ENCODE data around the gene LAPTM5.

The LAPTM5 gene

DNA sequence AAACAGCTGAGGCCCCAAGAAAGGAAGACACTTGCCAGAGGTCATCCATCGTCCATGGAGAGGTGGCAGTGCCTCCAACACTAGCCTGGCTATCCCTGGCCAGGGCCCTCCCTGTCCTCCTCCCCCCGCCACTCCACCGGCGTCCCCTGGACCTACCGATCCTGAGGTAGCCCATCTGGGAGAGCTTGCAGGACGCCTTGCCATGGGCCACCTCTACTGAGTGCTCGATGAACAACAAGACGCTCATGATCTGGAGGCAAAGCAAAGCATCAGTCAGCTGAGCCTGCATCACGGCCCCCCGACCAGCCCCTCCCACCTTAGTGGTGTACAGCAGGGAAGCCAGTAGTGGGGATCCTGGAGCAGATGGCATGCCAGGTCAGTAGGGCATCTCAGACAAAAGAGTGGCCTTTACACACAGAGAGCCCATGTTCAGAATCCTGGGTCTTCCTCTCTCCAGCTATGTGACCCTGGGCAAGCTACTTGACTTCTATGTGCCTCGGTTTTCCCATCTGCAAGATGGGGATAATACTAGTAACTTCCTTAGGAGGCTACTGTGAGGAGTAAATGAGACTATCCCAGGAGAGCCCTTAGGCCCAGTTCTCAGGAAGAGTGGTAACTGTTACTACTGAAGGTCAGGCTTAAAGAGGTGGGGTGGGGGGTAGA is 15.1 kb downstream of the LAPTM5 start:
- DNase-seq (ENCODE audit: low spot score), result no peak

DNA sequence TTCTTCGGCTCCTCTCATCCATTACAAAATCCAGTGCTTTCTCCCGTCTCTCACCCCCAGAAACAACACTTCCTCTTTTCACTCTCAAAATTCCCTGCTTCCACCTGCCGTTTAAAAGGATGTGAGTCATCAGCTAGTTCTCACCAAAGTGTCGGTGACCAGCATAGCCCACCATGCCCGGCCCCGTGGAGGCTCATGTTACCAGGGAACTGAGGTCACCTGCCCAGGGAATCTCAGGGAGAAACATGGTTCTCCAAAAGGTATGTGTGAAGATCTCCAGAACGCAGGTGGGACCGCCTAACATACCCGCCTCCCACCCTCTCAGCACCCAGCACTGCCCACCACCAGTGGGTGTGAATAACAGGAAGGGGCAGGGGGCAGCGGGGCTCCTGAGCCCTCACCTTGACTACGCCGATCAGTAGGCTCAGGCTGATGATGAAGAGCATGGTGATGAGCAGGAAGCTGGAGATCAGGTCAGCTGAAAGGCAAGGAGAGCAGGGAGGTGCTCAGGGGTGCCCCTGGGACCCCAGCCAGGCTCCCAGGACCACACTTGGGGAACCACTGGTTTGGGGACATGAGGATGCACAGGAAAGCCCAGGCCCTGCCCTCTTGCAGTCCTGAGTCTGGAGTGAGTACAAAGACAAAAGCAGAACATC is 16.2 kb downstream of the LAPTM5 start:
- DNase-seq (ENCODE audit: low spot score), result no peak

DNA sequence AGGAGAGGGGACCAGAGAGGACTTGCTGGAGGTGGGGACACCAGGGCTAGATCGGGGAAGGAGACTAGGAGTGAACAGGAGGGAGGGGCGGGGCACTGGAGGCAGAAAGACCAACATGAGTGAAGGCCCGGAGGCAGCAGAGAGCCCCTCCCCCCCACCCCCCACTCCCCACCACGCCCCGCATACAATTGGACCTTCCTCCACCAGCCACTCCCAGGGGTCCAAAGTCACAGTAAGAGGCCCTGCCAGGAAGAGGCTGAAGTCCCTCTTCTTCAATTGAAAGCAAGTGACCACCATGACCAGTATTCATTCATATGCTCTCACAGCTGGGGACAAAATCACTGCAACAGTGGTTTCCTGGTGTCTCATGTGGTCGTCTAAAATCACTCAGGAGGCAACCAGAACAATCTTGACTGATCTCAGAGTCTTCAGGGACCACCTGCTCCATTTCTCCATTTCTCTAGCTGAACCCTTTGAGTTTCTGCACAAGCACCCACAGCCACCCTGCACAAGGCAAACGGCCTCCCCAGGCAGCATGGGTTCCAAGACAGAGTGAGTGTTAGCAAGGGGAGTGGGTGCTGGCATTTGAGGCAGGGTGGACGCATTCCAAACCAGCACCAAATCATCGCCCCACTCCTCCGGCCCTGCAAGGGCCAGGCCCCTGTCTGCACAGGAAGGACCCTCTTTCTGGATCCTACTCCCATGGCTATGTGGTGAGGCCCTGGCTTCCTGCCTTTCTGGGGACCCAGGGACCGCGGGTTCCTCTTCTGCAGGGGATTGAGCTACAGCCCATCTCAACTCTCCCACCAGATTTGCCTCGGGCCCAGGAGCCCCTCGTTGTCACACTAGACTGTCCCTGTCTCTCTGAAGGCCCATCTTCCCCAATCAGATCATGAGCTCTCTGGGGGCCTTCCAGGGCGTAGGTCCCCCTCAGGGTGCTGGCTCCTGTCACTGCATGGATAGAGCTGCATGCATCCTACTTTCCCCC is 17.0 kb downstream of the LAPTM5 start:
- DNase-seq (ENCODE audit: low spot score), result no peak

DNA sequence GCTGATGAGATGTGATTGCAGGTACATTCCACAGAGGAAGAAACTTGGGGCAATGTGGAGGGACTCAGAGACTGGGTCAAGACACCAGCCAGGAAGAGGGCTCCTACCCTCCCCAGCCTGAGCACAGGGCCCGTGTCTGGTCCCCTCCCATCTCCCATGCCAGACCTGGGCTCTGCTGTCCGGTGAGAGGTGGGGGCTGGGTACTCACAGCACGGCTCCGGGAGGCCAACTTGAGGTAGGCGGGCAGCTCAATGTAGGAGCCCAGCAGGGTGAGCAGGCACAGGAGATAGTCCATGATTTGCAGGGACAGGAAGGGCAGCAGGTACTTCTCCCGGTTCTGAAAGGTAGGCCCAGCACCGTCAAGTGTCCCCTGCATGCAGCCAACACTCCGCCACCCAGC is 18.0 kb downstream of the LAPTM5 start:
- no peak for DNase-seq (ENCODE audit: low spot score)

DNA sequence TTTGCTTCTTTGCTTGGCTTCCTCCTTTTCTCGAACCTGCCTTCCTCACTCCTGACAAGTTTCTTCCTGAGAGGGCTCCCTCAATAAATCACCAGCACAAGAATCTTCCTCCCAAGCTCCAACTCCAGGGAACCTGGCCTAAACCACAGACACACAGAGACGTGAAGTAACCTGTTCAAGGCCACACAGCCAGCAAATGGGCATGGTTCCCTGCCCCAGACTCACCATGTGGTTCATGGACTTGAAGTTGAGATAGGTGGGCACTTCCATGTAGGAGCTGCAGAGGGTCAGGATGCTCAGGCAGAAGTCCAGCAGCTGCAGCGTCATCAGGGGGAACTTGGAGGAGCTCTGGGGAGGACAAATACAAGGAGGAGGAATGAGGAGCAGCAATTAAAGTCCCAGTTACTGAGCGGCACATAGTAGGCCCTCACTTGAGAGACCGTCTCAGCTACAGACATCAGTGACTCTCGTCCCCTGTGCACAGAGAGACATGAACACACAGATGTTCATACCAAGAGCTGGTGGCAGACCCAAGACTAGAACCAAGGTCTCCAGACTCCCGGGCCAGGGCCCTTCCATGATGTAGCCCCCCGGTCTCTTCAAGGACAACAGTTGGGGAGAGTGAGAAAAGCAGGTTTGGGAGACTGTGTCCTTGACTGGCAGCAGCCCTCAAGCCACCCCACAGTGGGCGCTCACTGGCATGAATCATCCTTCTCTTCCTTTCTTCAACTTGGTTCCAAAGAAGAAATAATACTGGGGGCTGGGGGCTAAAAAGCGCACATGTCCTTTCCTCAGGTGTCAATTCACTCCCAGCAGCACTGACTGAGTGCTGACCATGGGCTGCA is 18.6 kb downstream of the LAPTM5 start:
- DNase-seq (ENCODE audit: low spot score), result no peak

DNA sequence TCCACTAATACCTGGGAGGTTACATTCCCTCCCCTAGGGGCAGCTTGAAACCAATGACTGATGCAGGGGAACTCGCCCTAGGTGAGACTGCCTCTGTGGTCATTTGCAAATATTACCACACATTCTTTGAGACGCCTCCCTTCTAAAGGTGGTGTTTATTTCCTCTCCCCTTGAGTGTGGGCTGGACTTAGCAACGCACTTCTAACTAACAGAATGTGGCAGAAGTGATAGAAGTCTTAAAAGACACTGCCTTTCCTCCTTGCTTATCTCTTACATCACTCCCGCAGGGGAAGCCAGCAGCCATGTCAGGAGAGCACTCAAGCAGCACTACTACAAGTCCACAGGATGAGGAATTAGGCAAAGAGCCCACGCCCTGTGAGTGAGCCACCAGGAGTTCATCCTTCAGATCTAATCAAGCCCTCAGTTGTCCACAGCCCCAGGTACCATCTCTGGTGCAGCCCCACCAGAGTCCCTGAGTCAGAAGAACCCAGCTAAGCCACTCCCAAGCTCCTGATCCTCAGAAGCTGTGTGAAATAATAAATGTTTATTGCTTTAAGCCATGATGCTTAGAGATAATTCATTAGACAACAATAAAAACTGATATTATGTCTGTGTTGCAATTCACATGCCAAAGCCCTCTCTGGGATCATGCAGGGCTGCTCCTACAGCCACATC is 19.4 kb downstream of the LAPTM5 start:
- DNase-seq (ENCODE audit: low spot score), result no peak

DNA sequence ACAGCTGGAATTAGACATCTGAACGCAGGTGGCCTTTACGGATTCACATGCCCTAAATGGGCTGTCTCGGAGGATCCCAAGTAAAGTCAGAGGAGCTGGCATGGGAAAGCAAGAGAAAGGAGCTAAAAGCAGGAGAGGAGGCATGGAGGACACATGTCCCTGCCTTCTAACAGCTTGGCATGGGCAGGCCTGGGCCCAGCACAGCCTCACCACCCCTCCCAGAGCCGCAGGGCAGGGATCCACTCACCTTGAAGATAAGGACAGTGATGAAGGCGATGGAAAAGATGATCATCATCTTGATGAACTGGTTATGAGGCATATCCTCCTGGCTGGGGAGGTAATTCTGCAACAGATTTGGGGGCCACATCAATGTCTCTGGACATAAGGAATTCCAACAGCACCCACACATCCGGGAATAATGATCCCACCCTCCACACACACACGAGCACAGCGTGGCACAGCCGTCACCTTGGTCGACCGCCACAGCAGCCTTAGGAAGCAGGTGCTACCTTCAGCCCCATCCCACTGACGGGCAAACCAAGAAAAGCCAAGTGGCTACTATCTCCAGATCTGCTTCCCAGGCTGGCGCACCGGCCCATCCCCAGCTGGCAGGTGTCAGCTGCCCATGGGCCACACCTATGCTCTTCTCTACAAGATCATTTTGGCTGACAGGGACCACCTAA is 20.1 kb downstream of the LAPTM5 start:
- no peak for DNase-seq (ENCODE audit: low spot score)

DNA sequence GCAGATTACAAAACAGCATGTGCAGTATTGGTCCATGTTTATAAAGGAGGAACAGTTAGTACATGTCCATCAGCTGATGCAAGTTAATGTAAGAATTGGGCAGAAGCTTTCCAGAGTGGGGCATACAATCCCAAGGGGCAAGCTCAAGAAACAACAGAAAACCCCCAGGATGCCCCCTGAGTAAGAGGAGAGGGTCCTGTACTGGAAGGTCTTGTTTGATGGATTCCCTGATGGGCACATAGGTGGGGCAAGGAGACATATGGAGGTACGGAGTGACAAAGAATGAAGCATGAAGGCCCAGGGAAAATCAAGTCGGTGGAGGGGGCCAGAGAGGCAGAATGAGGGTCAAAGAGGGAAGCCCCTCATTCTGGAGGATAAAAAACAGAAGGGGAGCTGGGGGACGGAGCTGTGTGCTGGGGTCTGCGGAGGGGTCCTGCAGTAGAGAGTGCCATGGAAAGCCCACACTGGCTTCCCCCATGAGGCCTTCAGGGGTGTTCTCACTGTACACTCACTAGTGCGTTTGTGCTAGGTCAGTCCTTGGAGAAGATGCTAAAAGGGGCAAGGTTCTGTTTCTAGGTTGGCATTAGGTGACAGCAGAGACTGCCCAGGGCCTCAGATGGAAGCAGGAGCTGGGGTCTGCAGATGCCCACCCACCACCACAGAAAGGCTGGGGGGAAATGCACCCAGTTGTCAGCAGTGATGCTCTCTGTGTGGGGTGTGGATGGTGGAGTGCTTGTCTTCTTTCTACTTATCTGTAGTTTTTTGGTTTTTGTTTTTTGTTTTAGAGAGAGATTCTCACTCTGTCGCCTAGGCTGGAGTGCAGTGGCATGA is 21.7 kb downstream of the LAPTM5 start:
- DNase-seq (ENCODE audit: low spot score), result no peak

DNA sequence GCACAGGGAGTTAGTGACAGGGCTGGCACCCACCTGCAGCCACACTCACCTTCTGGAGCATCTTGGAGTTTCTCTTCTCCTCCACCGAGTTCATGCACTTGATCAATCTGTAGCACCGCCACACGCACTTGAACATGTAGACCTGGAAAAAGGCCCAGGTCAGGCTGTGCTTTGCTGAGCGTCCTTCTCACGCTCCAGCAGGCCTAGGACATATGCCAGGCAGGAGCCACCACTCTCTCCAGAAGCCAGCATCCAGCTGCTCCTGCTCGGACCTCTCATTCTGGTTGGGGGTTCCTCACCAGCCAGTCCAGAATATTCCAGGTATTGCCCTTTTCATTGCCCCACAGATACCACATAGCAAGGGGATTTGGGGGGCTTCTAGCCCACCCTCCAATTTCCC is 22.4 kb downstream of the LAPTM5 start:
- DNase-seq (ENCODE audit: low spot score), result no peak

DNA sequence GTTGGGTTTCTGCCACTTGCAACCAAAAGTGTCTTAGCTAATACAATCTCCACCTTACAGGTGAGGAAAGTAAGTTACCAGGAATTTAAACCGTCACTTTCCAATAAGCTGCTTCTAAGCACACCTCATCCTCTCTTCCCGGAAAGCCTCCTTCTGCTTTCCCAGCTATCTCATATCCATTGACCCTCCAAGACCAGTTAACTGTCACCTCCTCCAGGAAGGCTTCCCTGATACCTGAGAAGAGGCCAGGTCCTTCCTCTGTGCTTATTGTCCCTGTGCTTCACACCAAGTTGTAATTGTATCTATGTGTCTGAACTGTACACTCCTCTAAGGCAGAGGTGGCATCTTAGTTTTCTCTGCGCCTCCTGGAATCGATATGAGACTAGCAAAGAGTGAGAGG is 23.0 kb downstream of the LAPTM5 start:
- DNase-seq (ENCODE audit: low spot score), result no peak

DNA sequence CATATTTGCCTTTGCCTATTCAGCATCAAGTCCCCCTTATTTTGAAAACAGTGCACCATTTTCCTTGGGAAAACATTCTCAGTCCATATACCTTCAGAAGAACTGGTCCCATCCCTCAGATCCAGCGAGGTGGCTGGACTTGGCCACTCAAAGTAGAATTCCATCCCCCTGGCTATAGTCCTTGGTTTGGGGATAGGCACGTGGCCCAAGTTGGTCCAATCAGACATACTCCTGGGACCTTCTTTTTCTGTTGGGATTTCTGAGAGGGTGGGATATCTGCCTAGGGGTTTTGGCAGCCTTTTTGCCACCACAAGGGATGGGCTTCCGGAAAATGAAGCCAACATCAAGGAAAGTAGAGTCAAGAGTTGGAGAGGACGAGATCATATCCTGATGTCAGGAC is 23.5 kb downstream of the LAPTM5 start:
- DNase-seq (ENCODE audit: low spot score), result no peak

DNA sequence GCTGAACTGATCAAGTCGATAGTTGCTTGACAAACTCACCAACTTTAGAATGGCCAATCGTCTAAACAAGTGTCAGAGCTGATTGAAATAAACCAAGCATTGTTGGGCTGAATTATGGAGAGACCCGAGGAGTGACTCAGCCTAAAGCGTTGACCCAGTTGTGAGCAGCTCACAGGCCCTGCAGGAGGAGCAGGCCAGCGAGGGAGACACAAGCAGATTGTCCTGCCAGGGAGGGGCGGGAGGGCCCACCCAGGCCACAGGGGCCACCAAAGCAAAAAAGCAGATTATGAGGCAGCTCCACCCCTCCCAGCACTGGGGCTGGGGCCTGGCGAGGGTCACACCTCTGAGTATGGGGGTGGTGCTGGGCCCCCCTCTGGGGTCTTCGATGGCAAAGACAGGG is 24.1 kb downstream of the LAPTM5 start:
- DNase-seq (ENCODE audit: low spot score), result no peak

DNA sequence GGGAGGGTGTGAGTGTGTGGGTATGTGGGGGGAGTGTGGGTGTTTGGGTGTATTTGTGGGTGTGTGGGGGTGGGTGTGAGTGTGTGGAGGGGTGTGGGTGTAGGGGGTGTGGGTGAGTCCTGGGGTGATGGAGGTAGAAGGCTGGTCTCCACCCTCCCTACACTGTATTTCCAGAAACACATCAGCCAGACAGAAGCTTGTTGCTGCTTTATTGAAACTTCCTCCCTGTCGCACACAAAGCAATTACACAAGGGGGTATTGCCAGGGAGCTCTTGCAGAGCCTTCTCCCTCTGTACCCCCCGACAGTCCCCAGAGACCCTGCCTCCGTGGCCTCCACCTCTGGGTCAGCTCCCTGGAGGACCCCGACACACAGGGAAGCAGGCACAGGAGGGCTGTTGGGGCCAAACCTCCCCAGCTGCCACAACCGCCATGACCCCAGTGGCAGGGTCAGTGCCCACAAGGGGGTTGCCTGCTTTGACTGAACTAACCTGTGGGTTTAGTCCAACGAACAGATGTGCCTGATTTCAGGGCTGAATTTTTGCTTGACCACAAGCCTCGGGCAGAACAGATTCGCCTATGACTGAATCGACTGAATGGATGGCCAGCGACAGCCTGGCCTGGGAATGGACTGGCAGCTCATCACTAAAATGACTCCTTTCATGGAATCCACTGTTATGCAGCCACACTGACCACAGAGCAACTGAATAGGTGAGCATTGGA is 25.1 kb downstream of the LAPTM5 start:
- DNase-seq (ENCODE audit: low spot score), result no peak

DNA sequence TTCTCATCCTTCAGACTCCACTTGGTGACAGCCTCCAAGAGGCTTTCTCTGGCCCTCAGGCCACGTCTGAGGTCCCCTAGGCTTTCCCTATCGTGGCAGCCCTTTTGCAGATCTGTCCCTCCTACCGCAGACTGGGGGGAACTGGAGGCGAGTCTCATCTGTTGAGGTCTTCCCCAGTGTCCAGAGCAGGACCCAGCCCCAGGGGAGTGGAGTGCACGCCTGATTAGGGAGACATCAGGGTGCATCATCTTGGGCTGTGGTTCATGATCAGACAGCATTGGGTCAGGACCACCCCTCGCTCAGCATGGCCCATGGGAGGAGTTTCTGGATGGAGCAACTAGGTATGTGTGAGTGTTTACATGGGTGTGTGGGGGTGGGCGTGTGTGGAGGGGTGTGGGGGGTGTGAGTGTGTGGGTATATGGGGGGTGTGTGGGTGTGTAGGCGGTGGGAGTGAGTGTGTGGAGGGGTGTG is 25.7 kb downstream of the LAPTM5 start:
- DNase-seq (ENCODE audit: low spot score), result no peak

DNA sequence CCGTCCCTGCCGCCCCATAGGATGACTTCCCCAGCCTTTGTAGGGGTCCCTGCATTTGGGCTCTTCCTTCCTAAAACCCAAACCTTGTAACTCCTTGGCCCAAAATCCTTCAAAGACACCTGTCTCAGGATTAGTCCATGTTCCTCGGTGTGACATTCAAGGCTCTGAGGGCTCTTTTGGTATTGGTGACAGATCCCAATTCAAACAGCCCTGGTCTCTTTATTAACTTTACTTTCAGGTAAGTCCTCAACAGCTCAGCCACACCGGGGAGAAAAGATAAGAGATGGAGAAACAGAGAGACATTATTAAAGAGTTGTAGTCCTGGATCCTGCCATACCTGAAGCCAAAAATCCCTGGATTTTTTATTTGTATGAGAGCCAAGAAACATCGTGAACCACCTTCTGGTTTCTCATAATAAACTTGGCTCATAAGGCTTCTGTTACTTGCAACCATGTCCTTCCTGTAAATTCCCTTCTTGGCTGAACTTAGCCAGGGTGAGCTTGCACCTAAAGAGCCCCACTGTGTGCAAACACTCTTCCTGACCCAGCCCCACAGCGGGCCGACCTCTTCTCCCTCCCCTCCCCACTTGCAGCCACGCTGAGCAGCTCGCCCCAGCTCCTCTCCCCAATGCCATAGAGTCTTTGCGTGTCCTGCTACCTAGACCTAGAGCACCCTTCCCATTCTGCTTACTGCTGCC is 26.3 kb downstream of the LAPTM5 start:
- no peak for DNase-seq (ENCODE audit: low spot score)

DNA sequence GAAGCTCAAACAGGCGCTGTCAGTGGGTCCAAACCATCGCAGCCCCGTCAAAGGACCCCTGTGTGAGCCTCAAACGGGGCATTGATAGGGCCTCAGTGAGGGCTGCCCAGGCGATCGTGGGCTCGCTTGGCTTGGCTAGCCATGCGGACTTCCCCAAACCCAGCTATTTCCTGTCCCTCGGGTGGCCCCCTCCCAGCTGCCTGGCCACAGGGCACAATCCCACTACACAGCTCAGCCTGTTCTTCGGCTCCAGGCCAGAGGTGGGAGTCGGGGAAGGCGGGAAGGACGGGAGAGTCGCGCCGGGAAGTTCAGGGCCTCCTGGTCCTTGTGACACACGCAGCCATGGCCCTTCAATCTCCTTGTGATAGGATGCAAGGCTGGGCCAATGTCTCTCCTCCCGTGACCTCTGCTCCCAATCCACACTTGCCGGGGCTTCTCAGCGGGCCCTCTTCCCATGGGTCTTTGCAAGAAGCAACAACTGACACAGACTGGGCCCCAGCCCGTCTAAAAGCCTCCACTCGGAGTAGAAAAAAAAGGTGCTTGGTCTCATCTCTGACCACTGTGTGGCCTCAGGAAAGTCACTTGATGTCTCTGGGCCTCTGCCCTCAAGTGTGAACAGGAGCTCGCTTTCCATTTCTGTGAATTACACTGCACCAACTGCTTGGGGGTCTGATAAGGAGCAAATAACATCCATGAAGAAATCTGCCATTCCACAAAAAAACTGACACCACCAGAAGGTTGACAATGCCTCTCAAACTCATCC is 27.0 kb downstream of the LAPTM5 start:
- no peak for DNase-seq (ENCODE audit: low spot score)

DNA sequence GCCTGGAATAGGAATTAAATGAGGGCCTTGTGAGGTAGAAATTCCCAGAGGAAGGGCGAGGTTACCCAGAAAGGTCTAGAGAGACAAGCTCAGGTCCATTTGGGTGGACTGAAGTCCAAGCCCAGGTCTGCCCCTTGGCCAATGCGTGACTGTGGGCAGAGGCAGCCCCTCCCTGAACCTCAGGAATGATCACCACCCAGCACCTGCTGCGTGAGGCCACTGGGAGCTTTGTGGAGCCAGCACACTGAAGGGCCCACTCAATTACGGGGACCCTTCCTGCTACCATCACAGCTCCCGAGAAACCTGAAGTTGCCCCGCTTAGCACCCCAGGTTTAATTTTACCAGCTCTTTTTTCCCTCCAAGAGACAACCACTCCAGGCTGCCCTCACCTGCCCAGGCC is 27.7 kb downstream of the LAPTM5 start:
- no peak for DNase-seq (ENCODE audit: low spot score)
